K562 (cell line): Measurements from ENCODE around the gene EPM2A. TPM values are rescaled to one million over a fixed set of nuclear protein-coding genes. Genes with fewer than 3 reads are reported as not detected.

Experiments used
- CBX1 ChIP-seq: sonication (generic); IDR thresholded peaks from 2 replicates; pipeline ENCODE4 v1.6.1; 2016; ENCODE audit warnings: antibody characterized with exemption, low read depth, mild to moderate bottlenecking
- HOXB6 ChIP-seq: fragments of 250-450 bp; sonication (Bioruptor Pico); IDR thresholded peaks from 2 replicates; pipeline ENCODE4 v1.5.1; 2022; ENCODE audit warnings: mild to moderate bottlenecking, borderline replicate concordance
- KLF10 ChIP-seq: fragments of 250-450 bp; sonication (Bioruptor Pico); IDR thresholded peaks from 2 replicates; pipeline ENCODE4 v1.6.1; 2021; ENCODE audit warnings: matching md5 sums
- MTF1 ChIP-seq: fragments of 250-450 bp; sonication (Bioruptor Pico); IDR thresholded peaks from 2 replicates; pipeline ENCODE4 v1.9.0; 2021; ENCODE audit warnings: moderate library complexity, mild to moderate bottlenecking, inconsistent platforms, borderline replicate concordance
- NONO ChIP-seq, 2 experiments: fragments of 200-400 bp in 1 of 2; fragments of 450-650 bp in 1 of 2; formaldehyde crosslinking in 1 of 2; IDR thresholded peaks; 2 replicates each; pipeline ENCODE4 v1.6.1; 2017; ENCODE audit warnings: low read depth in 2 of 2, mild to moderate bottlenecking in 2 of 2, moderate library complexity in 2 of 2, low read length in 1 of 2
- SAFB ChIP-seq: fragments of 200-400 bp; formaldehyde crosslinking; IDR thresholded peaks from 2 replicates; pipeline ENCODE4 v1.6.1; 2017; ENCODE audit warnings: low read depth, low read length, borderline replicate concordance
- SNAPC5 ChIP-seq: fragments of 250-450 bp; sonication (Bioruptor Pico); IDR thresholded peaks from 2 replicates; pipeline ENCODE4 v1.8.0; 2021; ENCODE audit warnings: moderate library complexity, mild to moderate bottlenecking, inconsistent platforms
- SRSF1 ChIP-seq: fragments of 200-400 bp; formaldehyde crosslinking; IDR thresholded peaks from 2 replicates; pipeline ENCODE4 v1.6.1; 2017; ENCODE audit warnings: mild to moderate bottlenecking, low read depth, low read length, moderate library complexity
- ZBTB34 ChIP-seq: fragments of 250-450 bp; sonication (Bioruptor Pico); IDR thresholded peaks from 2 replicates; pipeline ENCODE4 v1.8.0; 2021; ENCODE audit warnings: mild to moderate bottlenecking, moderate library complexity
- ZNF263 ChIP-seq: sonication (generic); formaldehyde crosslinking; IDR thresholded peaks from 2 replicates; pipeline ENCODE4 v1.8.0; 2022; ENCODE audit warnings: mild to moderate bottlenecking, missing genetic modification reagents, borderline replicate concordance
- ZNF518B ChIP-seq: fragments of 250-450 bp; sonication (Bioruptor Pico); IDR thresholded peaks from 2 replicates; pipeline ENCODE4 v1.5.0; 2021; ENCODE audit warnings: mild to moderate bottlenecking, moderate library complexity
- ZNF696 ChIP-seq: fragments of 250-450 bp; sonication (Bioruptor Pico); conservative IDR thresholded peaks from 2 replicates; pipeline ENCODE4 v1.4.0; 2020; ENCODE audit warnings: mild to moderate bottlenecking, moderate library complexity
- ZNF785 ChIP-seq: fragments of 250-450 bp; sonication (Bioruptor Pico); IDR thresholded peaks from 2 replicates; pipeline ENCODE4 v1.4.0; 2020; ENCODE audit warnings: mild to moderate bottlenecking
- polyA plus RNA-seq, 8 experiments: library from polyadenylated mRNA; depleted of rRNA in 4 of 8; stranded (reverse) in 5 of 8; unstranded in 3 of 8; fragments of >200 nt; fragmentation: Nextera tagmentation in 2 of 8; fragmentation: Illumina TruSeq in 1 of 8; extraction: Ambion mirVana in 2 of 8; extraction: Trizol in 1 of 8; gene quantifications; 2 replicates each; pipeline versions ENCODE4 v1.2.1 to v1.2.3, GENCODE V29; 2011 to 2014; ENCODE audit warnings: inconsistent platforms in 1 of 8, missing spikeins in 1 of 8
- total RNA-seq, 7 experiments: library from RNA; depleted of rRNA in 6 of 7; stranded (reverse); fragments of >200 nt in 6 of 7; fragmentation: Illumina TruSeq in 2 of 7; extraction: Trizol in 2 of 7; gene quantifications; 2 replicates each; pipeline versions ENCODE4 v1.2.1 to v1.2.3, GENCODE V29; 2011 to 2021; ENCODE audit warnings: low replicate concordance in 1 of 7
- TF ChIP-seq, protein P1 (sequence below): fragments of 450-650 bp; IDR thresholded peaks from 2 replicates; pipeline ENCODE4 v1.7.1; 2018; ENCODE audit warnings: mild to moderate bottlenecking, low read depth; ENCODE audit not compliant: partially characterized antibody

EPM2A gene
- total and polyA plus RNA-seq, 9 of the 15 experiments (the other 6 are each of a cell fraction or from before 2014, with no cell fraction given) = 0.35 to 5.3 (median 2.5) TPM

DNA sequence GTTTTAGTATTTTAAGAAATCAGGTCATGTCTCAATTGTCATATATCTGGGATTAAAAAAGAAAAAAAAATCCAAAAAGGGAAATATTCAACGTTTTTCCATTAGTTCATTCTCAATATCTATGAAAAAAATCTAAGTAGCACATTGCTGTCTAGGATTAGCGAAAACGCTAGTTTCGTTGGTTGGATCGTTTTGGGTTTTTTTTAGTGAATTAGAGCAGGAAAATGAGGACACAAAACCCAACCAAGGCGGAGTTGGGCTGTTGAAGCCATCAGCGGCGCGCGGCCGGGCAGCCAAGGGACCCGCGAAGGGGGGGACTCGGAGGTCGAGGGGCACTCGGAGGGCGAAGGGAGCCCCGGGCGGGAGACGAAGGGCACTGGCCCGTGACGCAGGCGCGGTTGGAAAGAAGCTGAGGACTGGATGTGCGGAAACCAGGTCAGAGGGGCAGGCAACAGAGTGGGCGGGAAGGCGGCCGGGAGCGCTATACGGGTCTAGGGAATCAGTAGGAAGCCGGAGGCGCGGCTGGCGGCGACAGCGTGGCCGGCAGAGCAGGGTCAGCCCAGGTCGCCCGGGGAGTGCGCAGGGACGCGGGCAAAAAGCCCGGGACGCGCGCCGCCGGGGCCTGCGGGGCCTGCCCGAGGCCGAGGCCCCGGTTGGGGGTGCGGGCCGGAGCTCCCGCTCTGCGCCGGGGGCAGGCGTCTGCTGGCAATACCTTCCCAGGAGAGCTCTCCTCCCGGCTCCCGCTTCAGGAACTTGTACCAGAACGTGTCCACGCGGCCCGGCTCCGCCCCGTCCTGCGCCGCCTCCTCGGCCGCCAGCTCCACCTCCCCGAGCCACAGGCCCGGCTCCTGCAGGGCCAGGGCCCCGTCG, 599 bp downstream of the EPM2A start (continued):
- TF ChIP-seq ZNF263 (no peak; the same call in 1 of the 2 replicates), NONO (IDR thresholded peaks at IDR 0.05; ENCODE audit: low read depth in 2 of 2, low read length in 1 of 2) (peak; percentile 52 to 78; a peak in 2 of 4 replicates), ZNF785 (CRISPR knock-in tag) (no peak), ZBTB34 (CRISPR knock-in tag) (no peak), ZNF696 (CRISPR knock-in tag) (no peak), SNAPC5 (CRISPR knock-in tag) (no peak), CBX1 (peak; percentile 94; the same call in 1 of the 2 replicates), KLF10 (CRISPR knock-in tag) (no peak; the same call in 1 of the 2 replicates), SRSF1 (no peak), ZNF518B (CRISPR knock-in tag) (no peak), SAFB (no peak), MTF1 (no peak), HOXB6 (no peak)
- TF ChIP-seq, protein P1, sequence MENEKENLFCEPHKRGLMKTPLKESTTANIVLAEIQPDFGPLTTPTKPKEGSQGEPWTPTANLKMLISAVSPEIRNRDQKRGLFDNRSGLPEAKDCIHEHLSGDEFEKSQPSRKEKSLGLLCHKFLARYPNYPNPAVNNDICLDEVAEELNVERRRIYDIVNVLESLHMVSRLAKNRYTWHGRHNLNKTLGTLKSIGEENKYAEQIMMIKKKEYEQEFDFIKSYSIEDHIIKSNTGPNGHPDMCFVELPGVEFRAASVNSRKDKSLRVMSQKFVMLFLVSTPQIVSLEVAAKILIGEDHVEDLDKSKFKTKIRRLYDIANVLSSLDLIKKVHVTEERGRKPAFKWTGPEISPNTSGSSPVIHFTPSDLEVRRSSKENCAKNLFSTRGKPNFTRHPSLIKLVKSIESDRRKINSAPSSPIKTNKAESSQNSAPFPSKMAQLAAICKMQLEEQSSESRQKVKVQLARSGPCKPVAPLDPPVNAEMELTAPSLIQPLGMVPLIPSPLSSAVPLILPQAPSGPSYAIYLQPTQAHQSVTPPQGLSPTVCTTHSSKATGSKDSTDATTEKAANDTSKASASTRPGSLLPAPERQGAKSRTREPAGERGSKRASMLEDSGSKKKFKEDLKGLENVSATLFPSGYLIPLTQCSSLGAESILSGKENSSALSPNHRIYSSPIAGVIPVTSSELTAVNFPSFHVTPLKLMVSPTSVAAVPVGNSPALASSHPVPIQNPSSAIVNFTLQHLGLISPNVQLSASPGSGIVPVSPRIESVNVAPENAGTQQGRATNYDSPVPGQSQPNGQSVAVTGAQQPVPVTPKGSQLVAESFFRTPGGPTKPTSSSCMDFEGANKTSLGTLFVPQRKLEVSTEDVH = peak; percentile 24
